Calu3 (cell line): ENCODE measurements around the gene TMEM165. TPM values are rescaled to one million over a fixed set of nuclear protein-coding genes. Genes with fewer than 3 reads are reported as not detected.

Source experiments
- BruUV-seq: library from RNA; stranded (reverse); fragments of 400-500 nt; replicated peaks from 2 replicates; lab custom pipeline; 2021; lab: Mats Ljungman, UMichigan
- CTCF ChIA-PET: fragments of 300-600 bp; sonication (Branson Sonifier 250); formaldehyde crosslinking; loops from one replicate; lab custom pipeline; 2022; ENCODE audit warnings: antibody characterized with exemption; lab: Charles Lee
- DNase-seq: peaks from one replicate; pipeline ENCODE4 v3.0.0; 2022
- H3K27ac Mint-ChIP-seq: one replicate; pipeline ENCODE4 v1.8.0; 2022; ENCODE audit warnings: mixed read lengths; ENCODE audit not compliant: unreplicated experiment
- H3K27me3 Mint-ChIP-seq: one replicate; pipeline ENCODE4 v1.8.0; 2022; ENCODE audit warnings: mixed read lengths; ENCODE audit not compliant: unreplicated experiment
- H3K36me3 Mint-ChIP-seq: one replicate; pipeline ENCODE4 v1.8.0; 2022; ENCODE audit warnings: mild to moderate bottlenecking, moderate library complexity, mixed read lengths; ENCODE audit not compliant: insufficient read depth, unreplicated experiment
- H3K4me1 Mint-ChIP-seq: one replicate; pipeline ENCODE4 v1.8.0; 2022; ENCODE audit warnings: mild to moderate bottlenecking, low read depth, mixed read lengths; ENCODE audit not compliant: unreplicated experiment
- H3K4me3 Mint-ChIP-seq: one replicate; pipeline ENCODE4 v1.8.0; 2022; ENCODE audit warnings: mild to moderate bottlenecking, low read depth, moderate library complexity, mixed read lengths; ENCODE audit not compliant: unreplicated experiment
- H3K9me3 Mint-ChIP-seq: one replicate; pipeline ENCODE4 v1.8.0; 2022; ENCODE audit warnings: low read depth, mixed read lengths; ENCODE audit not compliant: unreplicated experiment
- intact Hi-C: fragments of 100-400 bp; cut with micrococcal nuclease; formaldehyde crosslinking; loops from one replicate; pipeline ENCODE4 v1.10.0; 2022; ENCODE audit not compliant: unreplicated experiment
- total RNA-seq: library from RNA; stranded (reverse); gene quantifications from 2 replicates; pipeline ENCODE4 v1.2.3, GENCODE V29; 2022
- TF ChIP-seq, protein P1 (sequence below): fragments of 200-600 bp; IDR thresholded peaks from one replicate; pipeline ENCODE4 v1.8.0; 2022; ENCODE audit warnings: antibody characterized with exemption; ENCODE audit not compliant: unreplicated experiment

Gene TMEM165
- total RNA-seq, 1 experiment from 2014 or later, result 96.6 TPM

GRCh38 chr4:55354648-55355047, 41.1 kb upstream of the TMEM165 start:
- intact Hi-C loops, result no loop called here
- H3K4me3 Mint-ChIP-seq, result no peak overlapping the region
- BruUV-seq, result no TSS peak
- no peak for DNase-seq
- no peak overlapping the region for H3K27ac Mint-ChIP-seq
- H3K27me3 Mint-ChIP-seq, result no peaks in the 10 kb centered on the region
- peaks cover 18% of the 10 kb centered on the region for H3K4me1 Mint-ChIP-seq
- CTCF ChIA-PET, result interaction anchor here (0.7 kb wide), 1 partner anchor 174 kb away, joined by 3 read pairs; no protein-coding TSS in a partner anchor
- no peaks in the 10 kb centered on the region for H3K36me3 Mint-ChIP-seq
- TF ChIP-seq, protein P1, sequence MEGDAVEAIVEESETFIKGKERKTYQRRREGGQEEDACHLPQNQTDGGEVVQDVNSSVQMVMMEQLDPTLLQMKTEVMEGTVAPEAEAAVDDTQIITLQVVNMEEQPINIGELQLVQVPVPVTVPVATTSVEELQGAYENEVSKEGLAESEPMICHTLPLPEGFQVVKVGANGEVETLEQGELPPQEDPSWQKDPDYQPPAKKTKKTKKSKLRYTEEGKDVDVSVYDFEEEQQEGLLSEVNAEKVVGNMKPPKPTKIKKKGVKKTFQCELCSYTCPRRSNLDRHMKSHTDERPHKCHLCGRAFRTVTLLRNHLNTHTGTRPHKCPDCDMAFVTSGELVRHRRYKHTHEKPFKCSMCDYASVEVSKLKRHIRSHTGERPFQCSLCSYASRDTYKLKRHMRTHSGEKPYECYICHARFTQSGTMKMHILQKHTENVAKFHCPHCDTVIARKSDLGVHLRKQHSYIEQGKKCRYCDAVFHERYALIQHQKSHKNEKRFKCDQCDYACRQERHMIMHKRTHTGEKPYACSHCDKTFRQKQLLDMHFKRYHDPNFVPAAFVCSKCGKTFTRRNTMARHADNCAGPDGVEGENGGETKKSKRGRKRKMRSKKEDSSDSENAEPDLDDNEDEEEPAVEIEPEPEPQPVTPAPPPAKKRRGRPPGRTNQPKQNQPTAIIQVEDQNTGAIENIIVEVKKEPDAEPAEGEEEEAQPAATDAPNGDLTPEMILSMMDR, result no peak
- H3K9me3 Mint-ChIP-seq, result no peaks in the 10 kb centered on the region

DNA sequence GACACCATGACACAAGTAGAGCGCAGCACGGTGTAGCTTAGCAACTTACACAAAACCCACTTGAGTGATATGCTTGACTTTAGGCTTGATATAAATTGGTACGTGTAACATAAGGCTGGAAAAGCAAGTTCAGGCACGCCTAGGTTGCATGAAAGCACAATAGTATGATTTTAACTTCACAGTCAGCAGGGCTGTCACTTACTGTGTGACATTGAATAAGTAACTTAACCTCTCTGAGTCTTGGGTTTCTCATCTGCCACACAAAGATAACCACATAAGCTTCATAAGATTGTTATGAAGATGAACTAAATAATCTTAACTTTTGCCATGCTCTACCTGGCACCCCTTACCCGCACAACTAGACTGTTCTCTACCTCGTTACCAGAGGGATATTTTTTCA, 40.2 kb upstream of the TMEM165 start:
- CTCF ChIA-PET, result interaction anchor here (0.7 kb wide), 3 partner anchors 15 to 1936 kb away, joined by 3 to 9 read pairs (median 7); no protein-coding TSS in a partner anchor
- intact Hi-C loops, result no loop called here

DNA sequence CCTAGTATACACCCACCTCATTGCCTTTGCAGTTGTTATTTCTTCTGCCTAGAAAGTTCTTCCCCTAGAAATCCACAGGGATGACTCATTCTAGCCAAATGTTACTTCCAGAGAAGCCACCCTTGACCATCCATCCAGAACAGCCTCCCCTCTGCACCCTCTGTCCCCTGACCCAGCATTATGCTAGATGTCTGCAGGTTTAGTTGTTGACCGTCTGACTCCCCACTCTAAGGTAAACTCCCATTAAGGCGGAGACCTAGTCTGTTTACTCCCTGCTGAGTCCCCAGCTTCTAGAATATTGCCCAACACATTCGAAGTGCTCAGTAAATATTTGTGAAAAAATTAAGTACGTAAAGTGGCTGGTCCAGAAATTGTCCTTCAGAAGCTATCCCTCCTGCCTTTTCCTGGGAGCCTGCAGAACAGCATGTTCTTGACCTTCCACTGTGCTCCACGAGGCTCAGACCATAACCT, 38.7 kb upstream of the TMEM165 start:
- Mint-ChIP-seq H3K27ac (no peak overlapping the region), H3K27me3 (no peaks in the 10 kb centered on the region), H3K9me3 (no peaks in the 10 kb centered on the region), H3K4me3 (no peak overlapping the region), H3K4me1 (peaks cover 18% of the 10 kb centered on the region), H3K36me3 (peaks cover 4% of the 10 kb centered on the region)
- DNase-seq, result no peak
- intact Hi-C loops, result no loop called here
- no TSS peak for BruUV-seq
- CTCF ChIA-PET, result no interaction called here
- TF ChIP-seq, protein P1, result no peak

More for the DNA sequence above, 40.2 kb upstream of the TMEM165 start:
- Mint-ChIP-seq H3K36me3 (no peaks in the 10 kb centered on the region), H3K27ac (no peak overlapping the region), H3K4me3 (no peak overlapping the region), H3K4me1 (peaks cover 18% of the 10 kb centered on the region), H3K9me3 (no peaks in the 10 kb centered on the region), H3K27me3 (no peaks in the 10 kb centered on the region)
- BruUV-seq, result no TSS peak
- DNase-seq, result no peak
- TF ChIP-seq, protein P1, result no peak

DNA sequence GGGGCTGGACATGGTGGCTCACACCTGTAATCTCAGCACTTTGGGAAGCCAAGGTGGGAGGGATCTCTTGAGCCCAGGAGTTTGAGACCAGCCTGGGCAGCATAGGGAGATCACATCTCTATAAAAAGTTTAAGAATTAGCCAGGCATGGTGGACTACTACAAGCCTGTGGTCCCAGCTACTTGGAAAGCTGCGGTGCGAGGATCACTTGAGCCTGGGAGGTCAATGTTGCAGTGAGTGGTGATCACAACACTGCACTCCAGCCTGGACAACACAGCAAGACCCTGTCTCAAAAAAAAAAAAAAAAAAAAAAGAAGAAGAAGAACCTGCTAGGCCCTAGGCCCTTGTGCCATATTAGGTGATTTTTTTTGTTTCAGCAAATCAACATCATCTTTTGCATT, 37.5 kb upstream of the TMEM165 start:
- H3K36me3 Mint-ChIP-seq, result peaks cover 4% of the 10 kb centered on the region
- TF ChIP-seq, protein P1, result no peak
- H3K27ac Mint-ChIP-seq, result no peak overlapping the region

More for the DNA sequence above, 37.5 kb upstream of the TMEM165 start:
- Mint-ChIP-seq H3K4me1 (peaks cover 18% of the 10 kb centered on the region), H3K27me3 (no peaks in the 10 kb centered on the region), H3K4me3 (no peak overlapping the region), H3K9me3 (no peaks in the 10 kb centered on the region)
- no peak for DNase-seq
- CTCF ChIA-PET, result no interaction called here
- intact Hi-C loops, result no loop called here
- no TSS peak for BruUV-seq
